ENCODE measurements around the gene DNAJB5.

Gene DNAJB5

GRCh38 chr9:35035851-35036701 lies 46.5 kb downstream of the DNAJB5 start:
- DNase-seq (ENCODE audit: insufficient read length, low spot score) (no peak), FAIRE-seq (no peak)
- no peak for TF ChIP-seq POLR2A (IDR thresholded peaks at IDR 0.05; ENCODE audit: low read depth, low read length)

- FAIRE-seq (no peak), DNase-seq (ENCODE audit: insufficient read length, low spot score) (no peak)
- TF ChIP-seq POLR2A (IDR thresholded peaks at IDR 0.05; ENCODE audit: low read depth, low read length), result no peak
Measured at GRCh38 chr9:35042081-35042604, 52.6 kb downstream of the DNAJB5 start.

- TF ChIP-seq POLR2A (IDR thresholded peaks at IDR 0.05; ENCODE audit: low read depth, low read length), result no peak
- no peak for DNase-seq (ENCODE audit: insufficient read length, low spot score)
- no peak for FAIRE-seq
Measured at GRCh38 chr9:35042891-35043545, 53.5 kb downstream of the DNAJB5 start.

- TF ChIP-seq POLR2A (IDR thresholded peaks at IDR 0.05; ENCODE audit: low read depth, low read length), result no peak
- no peak for DNase-seq (ENCODE audit: insufficient read length, low spot score)
- FAIRE-seq, result no peak
Measured at GRCh38 chr9:35044071-35044470, 54.5 kb downstream of the DNAJB5 start.

Data from H54 (cell line).